ENCODE data around the gene TNKS1BP1. TPM values are rescaled to one million over a fixed set of nuclear protein-coding genes. Genes with fewer than 3 reads are reported as not detected.
A peak's percentile ranks its signal among the peaks of the same experiment; 100 is the strongest.

TNKS1BP1 gene
- total and polyA plus RNA-seq, 9 of the 15 experiments (the other 6 are each of a cell fraction or from before 2014, with no cell fraction given), result 1.1 to 47.2 (median 10.9) TPM

- TF ChIP-seq NFE2L1 (tag; IDR thresholded peaks at IDR 0.05; ENCODE audit: borderline replicate concordance, low read depth) (no peak), SMC3 (conservative IDR thresholded peaks at IDR 0.05; ENCODE audit: insufficient read depth, low read depth, low read length) (peak; percentile 35; the same call in 1 of the 2 replicates), PATZ1 (CRISPR knock-in tag; IDR thresholded peaks at IDR 0.05; ENCODE audit: borderline replicate concordance) (no peak), REST (IDR thresholded peaks at IDR 0.05; ENCODE audit: borderline replicate concordance) (peak; percentile 34; the same call in 1 of the 2 replicates), REST (CRISPR knock-in tag; IDR thresholded peaks at IDR 0.05; ENCODE audit: low read depth) (no peak), TOE1 (IDR thresholded peaks at IDR 0.05; ENCODE audit: borderline replicate concordance) (no peak), TOE1 (CRISPR knock-in tag; IDR thresholded peaks at IDR 0.05; ENCODE audit: borderline replicate concordance, low read depth) (0 out of 2 replicates have a peak, but pooled peaks have one; percentile 78), YY1 (IDR thresholded peaks at IDR 0.05; ENCODE audit: borderline replicate concordance in 1 of 3, control insufficient read depth in 1 of 3, extremely low read depth in 1 of 3, insufficient read depth in 3 of 3, insufficient read length in 1 of 3, insufficient replicate concordance in 2 of 3, low read depth in 1 of 3, low read length in 2 of 3) (peak in 2 of 3 experiments; percentile 24 to 44), HNRNPK (IDR thresholded peaks at IDR 0.05; ENCODE audit: low read depth, low read length, poor library complexity, severe bottlenecking) (no peak), NCOR1 (IDR thresholded peaks at IDR 0.05) (no peak), SMAD1 (IDR thresholded peaks at IDR 0.05; ENCODE audit: low read depth, low read length, partially characterized antibody) (no peak), RFX1 (IDR thresholded peaks at IDR 0.05) (no peak), ZNF436 (CRISPR knock-in tag; IDR thresholded peaks at IDR 0.05) (no peak), TGIF2 (CRISPR knock-in tag; IDR thresholded peaks at IDR 0.05) (no peak)
Measured at GRCh38 chr11:57349491-57350274, 24.9 kb upstream of the TNKS1BP1 start (continued).

Measured in K562 (cell line).